SIG-M5 treated with dmso at 0.1 percent for 504 hours (cell line): Measurements from ENCODE around the gene FOXL1.

Experiments
- DNase-seq: peaks from one replicate; lab custom pipeline; 2025; ENCODE audit not compliant: unreplicated experiment; lab: John Stamatoyannopoulos, UW

Gene FOXL1

GRCh38 chr16:86598607-86599565 is 20.5 kb downstream of the FOXL1 start:
- no peak for DNase-seq

GRCh38 chr16:86601356-86601755 is 23.0 kb downstream of the FOXL1 start:
- no peak for DNase-seq

GRCh38 chr16:86602521-86602920 is 24.2 kb downstream of the FOXL1 start:
- no peak for DNase-seq

- no peak for DNase-seq
These were observed 26.3 kb downstream of the FOXL1 start for GRCh38 chr16:86604436-86605193.

GRCh38 chr16:86605950-86606349 is 27.6 kb downstream of the FOXL1 start:
- no peak for DNase-seq

GRCh38 chr16:86608301-86608747 is 30.0 kb downstream of the FOXL1 start:
- no peak for DNase-seq

- no peak for DNase-seq
These were observed 30.8 kb downstream of the FOXL1 start for GRCh38 chr16:86609115-86609514.

- DNase-seq: no peak
These were observed 31.3 kb downstream of the FOXL1 start for GRCh38 chr16:86609661-86610060.

GRCh38 chr16:86610779-86611524 is 32.6 kb downstream of the FOXL1 start:
- no peak for DNase-seq

- no peak for DNase-seq
These were observed 33.1 kb downstream of the FOXL1 start for GRCh38 chr16:86611525-86611855.

- no peak for DNase-seq
These were observed 33.6 kb downstream of the FOXL1 start for GRCh38 chr16:86611941-86612340.

GRCh38 chr16:86614699-86615098 is 36.4 kb downstream of the FOXL1 start:
- no peak for DNase-seq

- no peak for DNase-seq
These were observed 38.6 kb downstream of the FOXL1 start for GRCh38 chr16:86616906-86617305.

GRCh38 chr16:86618431-86619238 is 40.3 kb downstream of the FOXL1 start:
- DNase-seq: no peak

- no peak for DNase-seq
These were observed 41.0 kb downstream of the FOXL1 start for GRCh38 chr16:86619239-86619794.

- no peak for DNase-seq
These were observed 41.8 kb downstream of the FOXL1 start for GRCh38 chr16:86620184-86620583.

GRCh38 chr16:86621966-86622365 is 43.6 kb downstream of the FOXL1 start:
- no peak for DNase-seq

- DNase-seq: no peak
These were observed 44.6 kb downstream of the FOXL1 start for GRCh38 chr16:86622700-86623615.

GRCh38 chr16:86625029-86625428 is 46.7 kb downstream of the FOXL1 start:
- no peak for DNase-seq
